ENCODE data around the gene TBCK. TPM values are rescaled to one million over a fixed set of nuclear protein-coding genes. Genes with fewer than 3 reads are reported as not detected.

Gene TBCK
- total and polyA plus RNA-seq, 2 donors (not counting 1 experiment from before 2014, with no cell fraction given): 17.5 to 86.1 TPM

DNA sequence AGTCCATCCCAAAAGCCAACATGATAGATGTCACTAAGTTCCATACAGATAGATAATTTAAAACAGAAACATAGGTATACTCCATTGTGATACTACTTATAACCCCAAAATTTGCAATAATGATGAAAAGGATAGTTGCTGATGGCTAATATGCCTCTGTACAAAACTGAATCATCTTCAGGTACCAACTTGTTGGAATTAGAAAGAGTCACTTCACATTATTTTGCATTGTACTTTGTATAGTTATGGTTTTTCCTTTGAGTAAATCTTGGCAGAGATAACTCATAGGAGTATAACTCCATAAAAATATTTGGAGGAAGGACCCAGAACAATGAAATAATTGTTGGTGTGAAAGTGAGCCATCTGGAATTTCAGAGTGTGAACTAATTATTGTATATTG is 35.0 kb upstream of the TBCK start:
- no peaks in the 10 kb centered on the region for H3K9me3 Mint-ChIP-seq (ENCODE audit: insufficient read depth)
- TF ChIP-seq EZH2 (IDR thresholded peaks at IDR 0.05; ENCODE audit: borderline replicate concordance, insufficient read depth, low read depth, low read length, poor library complexity, severe bottlenecking): no peak
- intact Hi-C loops (cut with micrococcal nuclease): no loop called here
- Histone ChIP-seq H3K4me1 (ENCODE audit: control insufficient read depth in 2 of 2, insufficient read depth in 2 of 2, low read length in 2 of 2) (no peaks in the 10 kb centered on the region), H3K27me3 (replicated peaks in 1 of 4; ENCODE audit: control extremely low read depth in 1 of 4, control insufficient read depth in 3 of 4, insufficient read depth in 4 of 4, low read length in 3 of 4) (no peaks in the 10 kb centered on the region), H3K4me2 (replicated peaks; ENCODE audit: low read depth, low read length, poor library complexity, severe bottlenecking) (no peak overlapping the region), H2AFZ (ENCODE audit: insufficient read depth, low read depth, low read length, poor library complexity, severe bottlenecking) (no peak overlapping the region), H4K20me1 (ENCODE audit: control insufficient read depth, insufficient read depth, low read length, poor library complexity, severe bottlenecking) (no peaks in the 10 kb centered on the region), H3K27ac (ENCODE audit: low read length in 2 of 2) (no peak overlapping the region), H3K9ac (ENCODE audit: low read length) (no peak overlapping the region), H3K36me3 (replicated peaks in 1 of 2; ENCODE audit: control extremely low read depth in 1 of 2, control insufficient read depth in 1 of 2, extremely low read depth in 1 of 2, insufficient read depth in 2 of 2, low read length in 1 of 2) (peaks cover 10 to 25% of the 10 kb centered on the region in 2 experiments), H3K79me2 (ENCODE audit: control insufficient read depth, insufficient read depth, low read length) (no peaks in the 10 kb centered on the region), H3K4me3 (ENCODE audit: control extremely low read depth in 1 of 5, extremely low read depth in 1 of 5, insufficient read depth in 1 of 5, low read depth in 2 of 5, low read length in 4 of 5) (no peak overlapping the region), H3K9me3 (ENCODE audit: control extremely low read depth in 1 of 3, control insufficient read depth in 2 of 3, insufficient read depth in 1 of 3, low read length in 2 of 3) (peaks cover 0 to 1% (median 0%) of the 10 kb centered on the region in 3 donors)
- no peak overlapping the region for H3K4me3 Mint-ChIP-seq
- CTCF ChIA-PET: no interaction called here
- no peaks in the 10 kb centered on the region for H3K27me3 Mint-ChIP-seq
- no peaks in the 10 kb centered on the region for H3K4me1 Mint-ChIP-seq
- ATAC-seq (ENCODE audit: low read depth): no peak
- POLR2A ChIA-PET: no interaction called here
- H3K27ac Mint-ChIP-seq: no peak overlapping the region
- no peak for DNase-seq

DNA sequence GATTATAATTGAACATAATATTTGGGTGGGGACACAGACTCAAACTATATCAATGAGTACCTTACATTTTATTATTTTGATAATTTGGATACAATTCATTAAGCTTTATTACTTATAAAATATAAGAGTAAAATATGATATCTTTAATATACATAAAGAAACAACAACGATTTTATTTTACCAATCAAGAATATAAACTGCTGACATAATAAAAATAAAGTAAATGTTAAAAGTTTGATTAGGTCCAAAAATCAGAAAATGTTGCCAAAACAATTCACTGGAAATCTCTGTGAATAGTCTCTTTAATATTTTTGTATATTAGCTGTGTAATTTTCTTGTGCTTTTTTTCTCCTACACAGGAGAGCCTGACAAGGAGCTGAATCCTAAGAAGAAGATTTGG is 31.2 kb upstream of the TBCK start:
- H3K27me3 ChIP-seq (replicated peaks in 1 of 4; ENCODE audit: control extremely low read depth in 1 of 4, control insufficient read depth in 3 of 4, insufficient read depth in 4 of 4, low read length in 3 of 4): no peaks in the 10 kb centered on the region
- Mint-ChIP-seq H3K27me3 (no peaks in the 10 kb centered on the region), H3K27ac (no peak overlapping the region), H3K9me3 (ENCODE audit: insufficient read depth) (peaks cover 2% of the 10 kb centered on the region), H3K4me3 (no peak overlapping the region), H3K4me1 (peaks cover 9% of the 10 kb centered on the region)
- H3K27ac ChIP-seq (ENCODE audit: low read length in 2 of 2): no peak overlapping the region
- no peak overlapping the region for H3K4me2 ChIP-seq (replicated peaks; ENCODE audit: low read depth, low read length, poor library complexity, severe bottlenecking)
- no peak for ATAC-seq (ENCODE audit: low read depth)
- ChIA-PET POLR2A (no interaction called here), CTCF (no interaction called here)
- peaks cover 22% of the 10 kb centered on the region for H4K20me1 ChIP-seq (ENCODE audit: control insufficient read depth, insufficient read depth, low read length, poor library complexity, severe bottlenecking)
- H3K79me2 ChIP-seq (ENCODE audit: control insufficient read depth, insufficient read depth, low read length): peaks cover 13% of the 10 kb centered on the region
- no CpG with 5 or more reads among the region's 1 CpG for WGBS (ENCODE audit: insufficient coverage)
- peaks cover 14 to 47% of the 10 kb centered on the region in 2 experiments for H3K36me3 ChIP-seq (replicated peaks in 1 of 2; ENCODE audit: control extremely low read depth in 1 of 2, control insufficient read depth in 1 of 2, extremely low read depth in 1 of 2, insufficient read depth in 2 of 2, low read length in 1 of 2)
- H2AFZ ChIP-seq (ENCODE audit: insufficient read depth, low read depth, low read length, poor library complexity, severe bottlenecking): no peak overlapping the region
- intact Hi-C loops (cut with micrococcal nuclease): no loop called here
- H3K9me3 ChIP-seq (ENCODE audit: control extremely low read depth in 1 of 3, control insufficient read depth in 2 of 3, insufficient read depth in 1 of 3, low read length in 2 of 3): peaks cover 0 to 1% (median 0%) of the 10 kb centered on the region in 3 donors
- peaks cover 0 to 2% of the 10 kb centered on the region in 2 donors for H3K4me1 ChIP-seq (ENCODE audit: control insufficient read depth in 2 of 2, insufficient read depth in 2 of 2, low read length in 2 of 2)
- no peak overlapping the region for H3K9ac ChIP-seq (ENCODE audit: low read length)
- H3K4me3 ChIP-seq (ENCODE audit: control extremely low read depth in 1 of 5, extremely low read depth in 1 of 5, insufficient read depth in 1 of 5, low read depth in 2 of 5, low read length in 4 of 5): no peak overlapping the region
- TF ChIP-seq, protein P1, sequence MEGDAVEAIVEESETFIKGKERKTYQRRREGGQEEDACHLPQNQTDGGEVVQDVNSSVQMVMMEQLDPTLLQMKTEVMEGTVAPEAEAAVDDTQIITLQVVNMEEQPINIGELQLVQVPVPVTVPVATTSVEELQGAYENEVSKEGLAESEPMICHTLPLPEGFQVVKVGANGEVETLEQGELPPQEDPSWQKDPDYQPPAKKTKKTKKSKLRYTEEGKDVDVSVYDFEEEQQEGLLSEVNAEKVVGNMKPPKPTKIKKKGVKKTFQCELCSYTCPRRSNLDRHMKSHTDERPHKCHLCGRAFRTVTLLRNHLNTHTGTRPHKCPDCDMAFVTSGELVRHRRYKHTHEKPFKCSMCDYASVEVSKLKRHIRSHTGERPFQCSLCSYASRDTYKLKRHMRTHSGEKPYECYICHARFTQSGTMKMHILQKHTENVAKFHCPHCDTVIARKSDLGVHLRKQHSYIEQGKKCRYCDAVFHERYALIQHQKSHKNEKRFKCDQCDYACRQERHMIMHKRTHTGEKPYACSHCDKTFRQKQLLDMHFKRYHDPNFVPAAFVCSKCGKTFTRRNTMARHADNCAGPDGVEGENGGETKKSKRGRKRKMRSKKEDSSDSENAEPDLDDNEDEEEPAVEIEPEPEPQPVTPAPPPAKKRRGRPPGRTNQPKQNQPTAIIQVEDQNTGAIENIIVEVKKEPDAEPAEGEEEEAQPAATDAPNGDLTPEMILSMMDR (IDR thresholded peaks at IDR 0.05): no peak
- no peak for TF ChIP-seq EZH2 (IDR thresholded peaks at IDR 0.05; ENCODE audit: borderline replicate concordance, insufficient read depth, low read depth, low read length, poor library complexity, severe bottlenecking)
- DNase-seq: no peak

Data from B cell (primary cell).